ENCODE results near the gene P4HA1. TPM values are rescaled to one million over a fixed set of nuclear protein-coding genes. Genes with fewer than 3 reads are reported as not detected.

P4HA1 gene
- total RNA-seq, 4 donors from 2014 or later = 5.0 to 13.8 (median 12.3) TPM

DNA sequence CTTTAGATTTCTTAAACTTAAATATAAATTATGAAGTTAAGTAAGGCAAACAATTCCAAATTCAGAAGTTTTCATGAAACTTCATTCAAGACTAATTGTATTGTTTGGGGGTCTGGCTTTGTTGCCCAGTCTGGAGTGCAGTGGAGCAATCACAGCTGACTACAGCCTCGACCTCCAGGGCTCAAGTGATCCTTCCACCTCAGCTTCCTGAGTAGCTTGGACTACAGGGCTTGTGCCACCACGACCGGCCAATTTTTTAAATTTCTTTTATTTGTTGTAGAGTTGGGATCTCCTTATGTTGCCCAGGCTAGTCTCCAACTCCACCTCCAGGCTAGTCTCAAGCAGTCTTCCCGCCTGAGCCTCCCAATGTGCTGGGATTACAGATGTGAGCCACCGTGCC, 12.5 kb downstream of the P4HA1 start:
- 92 to 94% methylated on average over 3 to 5 of the region's 5 CpGs for WGBS, 2 donors
- Histone ChIP-seq H3K4me3 (no peak overlapping the region), H3K36me3 (no peaks in the 10 kb centered on the region), H3K27ac (no peak overlapping the region), H3K4me1 (peaks cover 0 to 19% (median 3%) of the 10 kb centered on the region in 3 donors), H3K27me3 (no peaks in the 10 kb centered on the region), H3K9me3 (no peaks in the 10 kb centered on the region)
- DNase-seq = no peak
- no peak for TF ChIP-seq POLR2A (IDR thresholded peaks at IDR 0.05)
- TF ChIP-seq, protein P1, sequence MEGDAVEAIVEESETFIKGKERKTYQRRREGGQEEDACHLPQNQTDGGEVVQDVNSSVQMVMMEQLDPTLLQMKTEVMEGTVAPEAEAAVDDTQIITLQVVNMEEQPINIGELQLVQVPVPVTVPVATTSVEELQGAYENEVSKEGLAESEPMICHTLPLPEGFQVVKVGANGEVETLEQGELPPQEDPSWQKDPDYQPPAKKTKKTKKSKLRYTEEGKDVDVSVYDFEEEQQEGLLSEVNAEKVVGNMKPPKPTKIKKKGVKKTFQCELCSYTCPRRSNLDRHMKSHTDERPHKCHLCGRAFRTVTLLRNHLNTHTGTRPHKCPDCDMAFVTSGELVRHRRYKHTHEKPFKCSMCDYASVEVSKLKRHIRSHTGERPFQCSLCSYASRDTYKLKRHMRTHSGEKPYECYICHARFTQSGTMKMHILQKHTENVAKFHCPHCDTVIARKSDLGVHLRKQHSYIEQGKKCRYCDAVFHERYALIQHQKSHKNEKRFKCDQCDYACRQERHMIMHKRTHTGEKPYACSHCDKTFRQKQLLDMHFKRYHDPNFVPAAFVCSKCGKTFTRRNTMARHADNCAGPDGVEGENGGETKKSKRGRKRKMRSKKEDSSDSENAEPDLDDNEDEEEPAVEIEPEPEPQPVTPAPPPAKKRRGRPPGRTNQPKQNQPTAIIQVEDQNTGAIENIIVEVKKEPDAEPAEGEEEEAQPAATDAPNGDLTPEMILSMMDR (IDR thresholded peaks at IDR 0.05) = no peak
- intact Hi-C loops (cut with DNase I) = no loop called here

DNA sequence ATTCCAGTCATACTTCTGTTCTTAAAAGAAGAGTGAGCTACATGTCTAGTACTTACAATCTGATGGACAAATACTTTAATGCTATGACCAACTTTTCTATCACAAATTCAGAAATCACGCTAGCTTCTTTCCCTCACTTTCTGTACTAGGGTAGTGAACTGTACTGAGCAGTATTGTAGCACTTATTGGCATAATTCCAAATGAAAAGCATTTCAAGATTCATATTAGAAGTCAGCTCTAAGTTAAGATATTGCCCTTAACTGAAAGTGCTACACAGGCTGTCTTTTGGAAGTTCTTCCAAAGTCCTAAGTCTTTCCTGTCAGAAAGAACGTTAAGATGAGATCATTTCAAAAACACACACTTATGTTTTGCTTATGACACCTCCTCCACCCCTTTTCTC, 13.4 kb downstream of the P4HA1 start:
- TF ChIP-seq POLR2A (IDR thresholded peaks at IDR 0.05) = no peak
- TF ChIP-seq, protein P1 (IDR thresholded peaks at IDR 0.05) = no peak
- no peak overlapping the region for H3K4me3 ChIP-seq
- intact Hi-C loops (cut with DNase I) = no loop called here
- WGBS, 2 donors = 38 to 52% methylated on average over 2 of the region's 2 CpGs
- H3K27ac ChIP-seq = no peak overlapping the region
- H3K36me3 ChIP-seq = no peaks in the 10 kb centered on the region
- DNase-seq = no peak
- no peaks in the 10 kb centered on the region for H3K27me3 ChIP-seq
- H3K4me1 ChIP-seq = peaks cover 0 to 19% (median 3%) of the 10 kb centered on the region in 3 donors
- no peaks in the 10 kb centered on the region for H3K9me3 ChIP-seq

DNA sequence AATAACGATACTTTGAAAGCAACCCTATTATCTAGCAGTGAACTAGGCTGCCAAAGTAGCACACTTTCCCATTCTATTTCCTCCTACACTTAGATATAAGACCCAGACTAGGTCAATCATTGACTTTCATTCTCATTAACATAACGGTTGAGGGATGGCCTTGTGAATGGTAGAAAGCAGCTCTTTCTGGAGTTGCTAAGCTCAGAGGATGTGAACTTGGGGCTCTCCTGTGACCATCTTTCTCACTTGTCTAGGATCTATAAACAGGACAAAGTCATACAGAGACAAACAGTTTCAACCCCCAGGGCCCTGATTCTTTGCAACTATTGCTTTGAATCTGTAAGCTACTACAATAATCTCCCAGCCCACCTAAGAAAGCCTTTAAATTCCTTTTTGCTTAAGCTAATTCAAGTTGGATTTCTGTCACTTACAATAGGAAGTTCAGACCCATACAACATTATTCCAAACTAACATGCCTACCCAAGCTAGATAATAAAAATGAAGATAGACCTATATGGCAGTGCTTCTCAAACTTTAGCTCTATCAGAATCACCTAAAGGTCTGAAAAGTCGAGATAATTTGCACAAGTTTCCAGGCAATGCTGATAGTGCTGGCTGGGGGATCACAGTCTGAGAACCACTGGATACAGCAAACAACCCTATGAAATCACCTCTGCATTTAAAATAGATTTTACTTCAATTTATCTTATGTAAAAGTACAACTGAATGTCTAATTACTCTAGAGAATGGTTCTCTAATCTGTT, 16.7 kb downstream of the P4HA1 start:
- WGBS, 2 donors = 89 to 94% methylated on average over 3 of the region's 3 CpGs
- intact Hi-C loops (cut with DNase I) = no loop called here
- no peak for TF ChIP-seq POLR2A (IDR thresholded peaks at IDR 0.05)
- TF ChIP-seq, protein P1 (IDR thresholded peaks at IDR 0.05) = no peak

DNA sequence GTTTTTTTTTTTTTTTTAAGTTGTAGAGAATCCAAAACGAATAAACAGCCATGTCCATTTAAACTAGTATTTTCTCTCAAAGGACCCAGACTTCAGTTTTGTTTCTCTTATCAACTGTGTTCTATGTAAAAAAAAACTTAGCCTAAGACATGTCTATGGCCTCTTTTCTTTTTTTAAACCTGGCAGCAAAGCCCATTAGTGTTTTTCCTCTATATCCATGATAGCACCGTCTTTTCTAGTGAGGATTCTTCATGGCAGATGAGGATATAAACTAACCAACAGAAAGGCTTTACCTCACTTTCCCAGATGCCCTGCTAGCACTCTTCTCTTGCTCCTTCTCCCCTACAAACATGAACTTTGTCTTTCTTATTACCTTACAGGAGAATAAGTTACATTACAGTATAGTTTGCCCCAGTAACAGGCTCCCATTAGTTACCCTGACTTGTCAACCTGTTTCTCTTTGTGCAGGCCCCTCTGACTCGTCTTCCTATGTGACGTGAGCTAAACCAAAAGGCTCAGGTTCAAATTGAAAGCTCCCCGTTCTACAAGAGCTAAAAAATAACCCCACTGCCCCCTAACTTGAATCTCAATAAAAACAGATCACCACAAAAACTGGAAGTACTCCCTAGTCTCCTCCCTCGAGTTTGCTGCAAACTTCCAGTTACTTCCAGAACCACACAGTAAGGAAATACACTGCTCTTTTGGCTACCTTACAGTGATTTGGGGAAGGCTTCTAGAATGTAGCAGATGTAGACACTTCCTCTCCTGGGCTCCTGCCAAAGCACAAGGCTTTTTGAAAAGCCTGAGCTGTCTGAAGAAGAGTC, 20.1 kb downstream of the P4HA1 start:
- Histone ChIP-seq H3K36me3 (peaks cover 0 to 31% (median 3%) of the 10 kb centered on the region in 3 donors), H3K27me3 (no peaks in the 10 kb centered on the region), H3K27ac (peak overlapping the region; percentile 41 to 79 (median 66)), H3K4me1 (peaks cover 0 to 19% (median 8%) of the 10 kb centered on the region in 3 donors), H3K9me3 (no peaks in the 10 kb centered on the region), H3K4me3 (peak overlapping the region in 2 of 4 donors; percentile 6 to 48)
- WGBS, 2 donors = 27 to 32% methylated on average over 3 to 5 of the region's 6 CpGs
- TF ChIP-seq, protein P1 (IDR thresholded peaks at IDR 0.05) = no peak
- no peak for TF ChIP-seq POLR2A (IDR thresholded peaks at IDR 0.05)
- intact Hi-C loops (cut with DNase I) = no loop called here
- DNase-seq = no peak

More for the DNA sequence above, 16.7 kb downstream of the P4HA1 start:
- H3K9me3 ChIP-seq = no peaks in the 10 kb centered on the region
- H3K4me1 ChIP-seq = peaks cover 0 to 26% (median 11%) of the 10 kb centered on the region in 3 donors
- no peaks in the 10 kb centered on the region for H3K27me3 ChIP-seq
- no peak for DNase-seq
- no peak overlapping the region for H3K27ac ChIP-seq
- H3K4me3 ChIP-seq = no peak overlapping the region
- no peaks in the 10 kb centered on the region for H3K36me3 ChIP-seq

DNA sequence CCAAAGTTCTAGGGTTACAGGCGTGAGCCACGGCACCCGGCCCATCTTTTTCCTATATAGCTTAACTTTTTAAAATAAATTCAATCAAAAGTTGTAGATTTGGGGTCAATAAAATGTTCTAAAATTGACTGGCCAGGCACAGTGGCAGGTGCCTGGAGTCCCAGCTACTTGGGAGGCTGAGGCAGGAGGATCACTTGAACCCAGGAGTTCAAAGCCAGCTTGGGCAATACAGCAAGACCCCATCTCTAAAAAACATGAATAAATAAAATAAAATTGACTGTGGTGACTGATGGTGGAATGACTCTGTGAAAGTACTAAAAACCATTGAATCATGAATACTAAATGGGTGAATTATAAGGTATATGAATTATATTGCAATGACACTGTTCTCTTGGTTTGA, 20.8 kb downstream of the P4HA1 start:
- H3K4me1 ChIP-seq = peaks cover 0 to 19% (median 8%) of the 10 kb centered on the region in 3 donors
- H3K9me3 ChIP-seq = no peaks in the 10 kb centered on the region
- peaks cover 0 to 39% (median 3%) of the 10 kb centered on the region in 3 donors for H3K36me3 ChIP-seq
- no peaks in the 10 kb centered on the region for H3K27me3 ChIP-seq
- 90 to 96% methylated on average over 3 of the region's 3 CpGs for WGBS, 2 donors
- DNase-seq = no peak
- intact Hi-C loops (cut with DNase I) = no loop called here
- no peak overlapping the region for H3K27ac ChIP-seq
- H3K4me3 ChIP-seq = no peak overlapping the region
- no peak for TF ChIP-seq POLR2A (IDR thresholded peaks at IDR 0.05)
- TF ChIP-seq, protein P1 (IDR thresholded peaks at IDR 0.05) = no peak
